Measurements from ENCODE around the gene WNT3. TPM values are rescaled to one million over a fixed set of nuclear protein-coding genes. Genes with fewer than 3 reads are reported as not detected.
A peak's percentile ranks its signal among the peaks of the same experiment; 100 is the strongest.

Gene WNT3
- total RNA-seq, 1 experiment from 2014 or later, result 6.1 TPM

DNA sequence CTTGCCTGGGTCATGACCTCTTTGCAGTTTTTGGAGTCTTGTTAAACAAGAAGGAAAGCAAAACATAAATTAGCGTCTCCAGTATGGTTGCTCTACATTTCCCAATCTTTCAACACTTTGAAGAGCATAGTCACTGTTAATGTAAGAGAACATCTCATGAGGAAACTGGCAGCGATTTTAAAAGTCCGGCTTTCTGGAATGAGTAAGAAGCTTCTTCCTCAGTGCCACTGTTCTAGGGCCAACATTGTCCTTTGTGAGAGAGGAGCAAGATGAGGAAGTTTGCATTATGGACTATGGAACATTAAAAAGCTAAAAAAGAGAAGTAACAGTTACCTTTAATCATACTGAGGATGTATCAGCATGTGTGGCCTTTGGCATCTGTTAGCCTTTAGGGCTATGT lies 73.1 kb downstream of the WNT3 start:
- CTCF ChIA-PET, result no interaction called here
- intact Hi-C loops (cut with micrococcal nuclease; ENCODE audit: unreplicated experiment), result loop anchor here (10.0 kb wide), 1 partner anchor 69 kb away; the partner anchor contains the start of gene WNT3
- H3K4me1 Mint-ChIP-seq (ENCODE audit: low read depth, unreplicated experiment), result peaks cover 28% of the 10 kb centered on the region

DNA sequence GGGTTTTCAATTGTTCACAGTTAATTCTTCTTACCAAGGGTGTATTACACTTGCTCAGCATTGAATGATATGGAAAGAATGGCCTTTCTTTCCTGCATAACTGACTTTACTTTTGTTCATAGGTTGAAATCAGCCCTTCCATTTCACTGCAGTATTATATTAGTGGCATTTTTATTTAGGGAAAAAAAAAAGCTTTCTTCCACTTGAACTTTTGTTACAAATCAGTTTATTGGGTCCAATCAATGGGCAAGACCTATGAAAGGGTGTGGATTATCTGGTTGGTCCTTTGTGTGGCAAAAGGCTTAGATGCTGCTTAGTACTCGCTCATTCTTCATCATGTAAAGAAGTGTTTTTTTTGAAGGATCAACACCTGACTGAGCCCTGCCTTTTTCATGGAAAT lies 74.1 kb downstream of the WNT3 start:
- no peak overlapping the region for H3K4me3 Mint-ChIP-seq (ENCODE audit: low read depth, unreplicated experiment)
- H3K27me3 Mint-ChIP-seq (ENCODE audit: unreplicated experiment), result no peaks in the 10 kb centered on the region
- TF ChIP-seq, protein P1, sequence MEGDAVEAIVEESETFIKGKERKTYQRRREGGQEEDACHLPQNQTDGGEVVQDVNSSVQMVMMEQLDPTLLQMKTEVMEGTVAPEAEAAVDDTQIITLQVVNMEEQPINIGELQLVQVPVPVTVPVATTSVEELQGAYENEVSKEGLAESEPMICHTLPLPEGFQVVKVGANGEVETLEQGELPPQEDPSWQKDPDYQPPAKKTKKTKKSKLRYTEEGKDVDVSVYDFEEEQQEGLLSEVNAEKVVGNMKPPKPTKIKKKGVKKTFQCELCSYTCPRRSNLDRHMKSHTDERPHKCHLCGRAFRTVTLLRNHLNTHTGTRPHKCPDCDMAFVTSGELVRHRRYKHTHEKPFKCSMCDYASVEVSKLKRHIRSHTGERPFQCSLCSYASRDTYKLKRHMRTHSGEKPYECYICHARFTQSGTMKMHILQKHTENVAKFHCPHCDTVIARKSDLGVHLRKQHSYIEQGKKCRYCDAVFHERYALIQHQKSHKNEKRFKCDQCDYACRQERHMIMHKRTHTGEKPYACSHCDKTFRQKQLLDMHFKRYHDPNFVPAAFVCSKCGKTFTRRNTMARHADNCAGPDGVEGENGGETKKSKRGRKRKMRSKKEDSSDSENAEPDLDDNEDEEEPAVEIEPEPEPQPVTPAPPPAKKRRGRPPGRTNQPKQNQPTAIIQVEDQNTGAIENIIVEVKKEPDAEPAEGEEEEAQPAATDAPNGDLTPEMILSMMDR (IDR thresholded peaks at IDR 0.05; ENCODE audit: unreplicated experiment), result no peak

More for the DNA sequence above, 73.1 kb downstream of the WNT3 start:
- TF ChIP-seq, protein P1 (IDR thresholded peaks at IDR 0.05; ENCODE audit: unreplicated experiment), result no peak
- Mint-ChIP-seq H3K9me3 (ENCODE audit: low read depth, unreplicated experiment) (no peaks in the 10 kb centered on the region), H3K36me3 (ENCODE audit: insufficient read depth, unreplicated experiment) (peaks cover 6% of the 10 kb centered on the region), H3K27me3 (ENCODE audit: unreplicated experiment) (no peaks in the 10 kb centered on the region), H3K4me3 (ENCODE audit: low read depth, unreplicated experiment) (no peak overlapping the region), H3K27ac (ENCODE audit: unreplicated experiment) (no peak overlapping the region)
- DNase-seq, result no peak
- BruUV-seq (replicated peaks), result no TSS peak

DNA sequence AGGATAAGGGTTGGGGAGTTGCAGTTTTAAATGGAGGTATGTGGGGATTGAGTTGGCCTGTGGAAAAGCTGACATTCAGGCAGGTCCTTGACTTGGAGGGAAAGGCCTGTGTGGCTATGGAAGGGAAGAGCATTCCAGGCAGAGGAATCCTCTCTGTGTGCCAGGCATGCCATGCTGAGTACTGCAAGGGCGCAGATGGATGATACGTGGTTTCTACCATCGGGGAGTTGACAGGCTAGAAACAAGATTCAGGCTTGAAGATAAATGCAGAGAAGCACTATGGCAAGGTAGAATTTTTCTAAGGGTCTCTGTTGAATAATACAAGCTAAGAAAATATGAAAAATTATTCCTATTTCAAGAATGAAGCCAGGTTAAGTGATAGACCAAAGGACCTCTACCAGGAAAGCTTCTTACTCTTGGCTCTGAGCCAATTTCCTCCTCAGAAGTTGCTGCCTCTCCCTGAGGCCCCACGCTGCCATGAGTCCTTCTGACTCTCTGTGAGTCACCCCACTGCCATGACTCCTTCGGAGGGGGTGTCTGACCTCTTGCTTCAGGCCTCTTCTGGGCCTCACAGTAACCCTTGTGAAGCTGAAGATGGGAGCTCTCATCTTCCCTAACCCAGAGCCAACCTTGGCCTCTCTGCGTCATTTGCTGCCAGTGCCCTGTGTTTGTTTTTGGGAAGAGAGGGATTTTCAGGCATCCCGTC lies 75.8 kb downstream of the WNT3 start:
- intact Hi-C loops (cut with micrococcal nuclease; ENCODE audit: unreplicated experiment), result loop anchor here (2.0 to 10.0 kb wide), 2 partner anchors 18 to 72 kb away; partner anchors contain the start of gene WNT3
- peak; percentile 84 for DNase-seq
- Mint-ChIP-seq H3K27ac (ENCODE audit: unreplicated experiment) (peak overlapping the region; percentile 28), H3K4me3 (ENCODE audit: low read depth, unreplicated experiment) (no peak overlapping the region), H3K4me1 (ENCODE audit: low read depth, unreplicated experiment) (peaks cover 28% of the 10 kb centered on the region), H3K27me3 (ENCODE audit: unreplicated experiment) (no peaks in the 10 kb centered on the region), H3K36me3 (ENCODE audit: insufficient read depth, unreplicated experiment) (peaks cover 11% of the 10 kb centered on the region), H3K9me3 (ENCODE audit: low read depth, unreplicated experiment) (no peaks in the 10 kb centered on the region)
- TF ChIP-seq, protein P1 (IDR thresholded peaks at IDR 0.05; ENCODE audit: unreplicated experiment), result no peak
- CTCF ChIA-PET, result interaction anchor here (1.4 kb wide), 1 partner anchor 17 kb away, joined by 3 read pairs; no protein-coding TSS in a partner anchor
- BruUV-seq (replicated peaks), result no TSS peak

More for the DNA sequence above, 74.1 kb downstream of the WNT3 start:
- Mint-ChIP-seq H3K36me3 (ENCODE audit: insufficient read depth, unreplicated experiment) (peaks cover 11% of the 10 kb centered on the region), H3K4me1 (ENCODE audit: low read depth, unreplicated experiment) (peaks cover 28% of the 10 kb centered on the region), H3K9me3 (ENCODE audit: low read depth, unreplicated experiment) (no peaks in the 10 kb centered on the region), H3K27ac (ENCODE audit: unreplicated experiment) (no peak overlapping the region)
- CTCF ChIA-PET, result interaction anchor here (0.5 kb wide), 1 partner anchor 1568 kb away, joined by 4 read pairs; no protein-coding TSS in a partner anchor
- no peak for DNase-seq
- no TSS peak for BruUV-seq (replicated peaks)
- intact Hi-C loops (cut with micrococcal nuclease; ENCODE audit: unreplicated experiment), result loop anchor here (10.0 kb wide), 1 partner anchor 70 kb away; the partner anchor contains the start of gene WNT3

DNA sequence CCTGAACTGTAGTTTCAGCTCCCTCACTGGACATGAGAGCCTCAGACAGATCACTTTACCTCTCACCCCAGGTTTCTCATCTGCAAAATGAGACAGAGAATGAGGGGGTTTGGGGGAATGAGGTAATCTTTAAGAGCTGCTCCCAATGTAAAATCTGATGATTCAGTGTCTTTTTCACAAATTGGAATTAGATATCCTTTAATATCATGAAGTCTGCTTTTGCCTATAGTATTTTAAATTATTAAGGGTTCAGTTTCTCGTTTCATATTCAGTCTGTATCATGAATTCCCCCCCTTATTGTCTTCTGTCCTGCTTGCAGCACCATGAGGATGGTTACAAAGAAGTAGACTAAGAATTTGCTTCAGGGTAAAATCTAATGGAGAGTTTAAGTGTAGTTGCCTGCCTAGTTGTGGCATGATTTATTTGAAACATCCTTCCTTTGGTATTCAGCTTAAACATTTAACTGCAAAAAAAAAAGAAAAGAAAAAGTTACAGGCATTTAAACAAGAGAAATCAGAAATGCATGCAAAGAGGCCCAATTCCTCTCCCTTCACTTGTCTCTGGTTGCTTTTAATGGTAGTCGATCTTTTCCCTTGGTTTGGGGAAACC lies 77.3 kb downstream of the WNT3 start:
- CTCF ChIA-PET, result interaction anchor here (0.6 to 1.4 kb wide), 2 partner anchors 15 to 92 kb away, joined by 3 read pairs; no protein-coding TSS in a partner anchor
- H3K4me3 Mint-ChIP-seq (ENCODE audit: low read depth, unreplicated experiment), result no peak overlapping the region

More for the DNA sequence above, 77.3 kb downstream of the WNT3 start:
- no peak overlapping the region for H3K27ac Mint-ChIP-seq (ENCODE audit: unreplicated experiment)
- peaks cover 28% of the 10 kb centered on the region for H3K4me1 Mint-ChIP-seq (ENCODE audit: low read depth, unreplicated experiment)
- DNase-seq, result no peak
- H3K9me3 Mint-ChIP-seq (ENCODE audit: low read depth, unreplicated experiment), result no peaks in the 10 kb centered on the region
- peaks cover 11% of the 10 kb centered on the region for H3K36me3 Mint-ChIP-seq (ENCODE audit: insufficient read depth, unreplicated experiment)
- no TSS peak for BruUV-seq (replicated peaks)
- intact Hi-C loops (cut with micrococcal nuclease; ENCODE audit: unreplicated experiment), result loop anchor here (10.0 kb wide), 1 partner anchor 74 kb away; the partner anchor contains the start of gene WNT3
- TF ChIP-seq, protein P1 (IDR thresholded peaks at IDR 0.05; ENCODE audit: unreplicated experiment), result no peak
- no peaks in the 10 kb centered on the region for H3K27me3 Mint-ChIP-seq (ENCODE audit: unreplicated experiment)
